Measurements from ENCODE around the gene ALG1. TPM values are rescaled to one million over a fixed set of nuclear protein-coding genes. Genes with fewer than 3 reads are reported as not detected.

Gene ALG1
- total and polyA plus RNA-seq, 10 of the 15 experiments (the other 5 are each of a cell fraction or from before 2014, with no cell fraction given): 1.5 to 43.2 (median 23.8) TPM

- TF ChIP-seq ZBTB40 (IDR thresholded peaks at IDR 0.05; ENCODE audit: borderline replicate concordance) (no peak), HCFC1 (IDR thresholded peaks at IDR 0.05; ENCODE audit: low read length) (peak; percentile 85), RFX5 (IDR thresholded peaks at IDR 0.05; ENCODE audit: low read depth, low read length) (no peak), SKIL (IDR thresholded peaks at IDR 0.05; ENCODE audit: low read depth, poor library complexity, severe bottlenecking) (peak; percentile 39), ZBTB4 (CRISPR knock-in tag; IDR thresholded peaks at IDR 0.05) (no peak), IRF5 (IDR thresholded peaks at IDR 0.05; ENCODE audit: borderline replicate concordance) (no peak), NR2F1 (conservative IDR thresholded peaks at IDR 0.05) (peak; percentile 48; the same call in 1 of the 2 replicates), JUND (IDR thresholded peaks at IDR 0.05; ENCODE audit: low read depth, low read length) (no peak), MYB (IDR thresholded peaks at IDR 0.05; ENCODE audit: borderline replicate concordance, low read depth, low read length) (no peak), CREB1 (IDR thresholded peaks at IDR 0.05; ENCODE audit: low read depth) (0 out of 2 replicates have a peak, but pooled peaks have one; percentile 40), FOS (IDR thresholded peaks at IDR 0.05; ENCODE audit: borderline replicate concordance, extremely low read depth, insufficient read length) (peak; percentile 42), RAD51 (IDR thresholded peaks at IDR 0.05) (peak; percentile 100), ELK1 (IDR thresholded peaks at IDR 0.05; ENCODE audit: low read depth, low read length) (peak; percentile 56; the same call in 1 of the 2 replicates), EGR1 (IDR thresholded peaks at IDR 0.05; ENCODE audit: borderline replicate concordance in 1 of 2, low read depth in 2 of 2, low read length in 2 of 2) (peak; percentile 61 to 74), NFYB (IDR thresholded peaks at IDR 0.05; ENCODE audit: insufficient read depth, low read depth, low read length) (no peak)
Measured at GRCh38 chr16:5033256-5034166, 38.1 kb upstream of the ALG1 start, which contains the start of gene NAGPA (continued).

All from GM12878 (cell line).